ENCODE data around the gene CLIP1. TPM values are rescaled to one million over a fixed set of nuclear protein-coding genes. Genes with fewer than 3 reads are reported as not detected.

CLIP1 gene
- total and polyA plus RNA-seq, 2 of the 8 experiments (the other 6 are each of a cell fraction or from before 2014, with no cell fraction given): 19.0 to 27.6 TPM

- TF ChIP-seq CHD7 (IDR thresholded peaks at IDR 0.05; ENCODE audit: insufficient replicate concordance, low read length) (no peak), ZNF274 (IDR thresholded peaks at IDR 0.05; ENCODE audit: borderline replicate concordance, extremely low read depth, low read length) (no peak), KDM4A (IDR thresholded peaks at IDR 0.05; ENCODE audit: low read depth, low read length, severe bottlenecking) (no peak), SIX5 (IDR thresholded peaks at IDR 0.05; ENCODE audit: low read depth, low read length) (no peak), RAD21 (IDR thresholded peaks at IDR 0.05 in 1 of 2, conservative IDR thresholded peaks at IDR 0.05 in 1 of 2; ENCODE audit: low read depth in 2 of 2, low read length in 2 of 2) (peak; percentile 74 to 80), KDM1A (IDR thresholded peaks at IDR 0.05; ENCODE audit: borderline replicate concordance, low read length) (no peak)
Observed at GRCh38 chr12:122336015-122336946, 86.2 kb downstream of the CLIP1 start (continued).

Measured in H1 (cell line).